ENCODE data around the gene NHLH2.
A peak's percentile ranks its signal among the peaks of the same experiment; 100 is the strongest.

The NHLH2 gene

DNA sequence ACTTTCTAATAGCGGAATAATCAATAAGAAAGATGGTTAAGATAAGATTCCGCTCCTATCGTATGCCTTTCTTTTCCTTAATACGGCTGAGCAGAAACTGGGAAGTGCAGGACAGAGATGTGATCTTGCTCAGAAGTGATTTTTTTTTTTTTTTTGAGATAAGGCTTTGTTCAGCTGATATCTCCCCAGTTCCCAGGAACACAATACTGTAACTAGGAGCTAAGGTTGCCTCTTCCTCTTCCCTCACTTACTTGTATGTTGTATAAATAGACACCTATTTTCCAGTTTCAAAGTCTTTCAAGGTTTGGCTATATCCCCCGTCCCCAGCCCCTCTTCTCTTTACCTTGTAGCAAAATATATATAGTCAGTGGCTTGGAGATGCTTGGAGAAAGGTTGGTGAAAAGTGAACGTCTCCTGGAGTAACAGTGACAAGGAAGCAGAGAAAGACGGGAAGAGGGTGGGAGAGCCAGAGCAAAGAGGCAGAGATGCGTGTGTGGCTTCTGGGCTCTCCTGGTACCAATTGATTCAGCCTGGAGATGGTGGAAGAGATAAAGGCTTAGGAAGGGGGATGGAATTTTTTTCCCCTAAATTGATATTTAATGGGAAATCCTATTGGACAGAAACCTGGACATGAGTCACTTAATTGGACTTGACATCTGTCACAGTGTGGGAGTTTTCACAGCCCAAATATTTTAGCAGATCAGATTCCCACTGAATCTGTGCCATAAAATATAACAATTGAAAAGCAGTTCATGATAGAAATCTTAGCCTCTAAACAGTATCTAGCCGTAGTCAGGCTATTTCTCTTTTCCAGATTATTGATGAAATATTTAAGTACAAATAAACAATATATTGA is at the start of gene NHLH2:
Gene NHLH2 (minus strand): TSS at position 522 of the 856 bp plus-strand sequence. CDS start 2,754 bp downstream, outside the sequence.
- Mint-ChIP-seq H3K27me3 (peaks cover 38 to 61% of the 10 kb centered on the region in 2 donors), H3K36me3 (no peaks in the 10 kb centered on the region), H3K4me3 (no peak within 1 kb of the TSS), H3K27ac (peak within 1 kb of the TSS; percentile 4), H3K9me3 (peaks cover 3 to 7% of the 10 kb centered on the region in 2 donors), H3K4me1 (peaks cover 4 to 7% of the 10 kb centered on the region in 2 donors)
- ATAC-seq (replicated peaks) (no peak), DNase-seq (no peak)

DNA sequence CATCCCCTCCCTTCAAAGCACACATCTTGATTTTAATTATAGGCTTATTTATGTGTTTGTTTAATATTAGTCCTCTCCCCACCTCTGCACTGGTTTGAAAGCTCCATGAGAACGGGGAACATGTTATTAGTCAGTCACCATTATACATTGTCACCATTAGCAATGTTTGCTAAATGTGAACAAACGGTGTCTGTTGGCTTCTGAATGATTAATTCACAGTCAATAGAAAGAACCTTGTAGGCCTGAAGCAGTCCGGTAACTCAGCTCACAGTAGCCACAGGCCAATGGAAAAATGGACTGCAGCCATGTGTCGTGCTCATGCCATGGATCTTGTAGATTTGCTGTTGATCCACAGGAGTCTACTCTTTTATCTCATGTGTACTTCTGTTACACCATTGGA is 49.7 kb upstream of the NHLH2 start:
- H3K4me1 Mint-ChIP-seq, result no peaks in the 10 kb centered on the region
- no peaks in the 10 kb centered on the region for H3K9me3 Mint-ChIP-seq
- H3K36me3 Mint-ChIP-seq, result no peaks in the 10 kb centered on the region
- H3K27me3 Mint-ChIP-seq, result peaks cover 0 to 4% of the 10 kb centered on the region in 2 donors
- ATAC-seq (replicated peaks), result no peak
- H3K4me3 Mint-ChIP-seq, result no peak overlapping the region
- DNase-seq, result no peak
- no peak overlapping the region for H3K27ac Mint-ChIP-seq

DNA sequence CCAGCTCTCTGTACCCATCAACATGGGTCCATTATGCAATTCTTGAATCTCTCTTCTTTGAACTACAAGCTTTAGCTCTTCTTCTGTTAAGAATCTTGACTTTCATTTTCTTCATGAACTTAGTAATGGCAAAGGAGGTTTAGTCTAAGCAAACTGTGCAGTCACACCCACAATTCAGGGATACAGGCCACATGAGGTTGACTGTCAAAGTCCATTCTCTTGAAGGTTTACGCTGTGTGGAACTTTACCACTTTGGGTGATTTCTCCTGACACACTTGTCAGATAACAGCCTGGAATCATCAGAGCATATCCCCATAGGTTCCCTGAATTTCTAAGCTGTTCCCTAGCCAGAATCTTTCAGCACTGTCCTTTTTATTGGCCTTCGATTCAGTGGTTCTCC is 48.0 kb upstream of the NHLH2 start:
- Mint-ChIP-seq H3K36me3 (no peaks in the 10 kb centered on the region), H3K4me3 (no peak overlapping the region), H3K9me3 (no peaks in the 10 kb centered on the region), H3K27me3 (peaks cover 0 to 4% of the 10 kb centered on the region in 2 donors), H3K4me1 (no peaks in the 10 kb centered on the region), H3K27ac (no peak overlapping the region)
- ATAC-seq (replicated peaks) (no peak), DNase-seq (no peak)

DNA sequence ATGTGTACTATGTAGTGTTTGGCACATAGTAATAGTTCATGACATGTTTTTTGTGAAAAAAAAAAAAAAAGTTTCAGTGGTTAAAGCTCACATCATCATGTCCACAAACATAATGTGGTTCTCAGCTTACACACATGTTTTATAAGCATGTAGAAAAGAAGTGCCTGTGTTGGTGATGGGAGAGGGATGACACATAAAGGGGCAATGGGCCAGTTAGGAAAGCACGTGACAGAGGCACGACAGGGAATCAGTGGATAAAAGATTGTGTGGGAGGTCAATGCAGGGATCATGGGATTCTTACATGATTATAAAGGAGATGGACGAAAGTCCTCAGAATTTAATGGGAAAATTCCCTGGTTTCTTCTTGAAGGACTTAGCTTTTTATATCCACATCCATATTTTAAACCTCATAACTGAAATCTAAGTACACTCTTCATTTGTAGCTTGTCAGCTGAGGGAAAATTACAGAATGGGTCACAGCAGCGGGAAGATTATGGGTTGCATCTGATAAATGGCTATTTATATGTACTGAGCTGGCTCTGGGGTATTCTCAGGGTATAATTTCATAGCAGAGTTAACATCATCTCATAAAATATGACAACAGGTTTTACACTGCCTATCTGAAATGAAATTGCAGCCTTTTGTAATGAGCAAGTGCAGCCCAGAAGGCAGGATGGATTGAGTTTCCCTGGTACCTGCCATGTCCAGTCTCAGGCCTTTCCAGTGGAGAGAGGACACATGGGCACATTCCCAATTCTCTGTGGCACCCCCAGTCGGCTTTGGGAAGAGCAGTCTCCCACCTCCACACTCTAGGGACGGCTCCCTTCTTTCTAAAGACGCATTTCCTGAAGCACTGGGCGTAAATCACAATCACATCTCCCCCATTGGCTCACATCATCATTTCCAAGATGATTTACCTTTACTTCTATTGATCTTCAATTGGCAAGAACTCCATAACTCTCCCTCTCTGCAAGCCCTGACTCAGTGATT is 42.3 kb upstream of the NHLH2 start:
- Mint-ChIP-seq H3K9me3 (no peaks in the 10 kb centered on the region), H3K4me1 (no peaks in the 10 kb centered on the region), H3K36me3 (no peaks in the 10 kb centered on the region), H3K27me3 (no peaks in the 10 kb centered on the region), H3K4me3 (no peak overlapping the region), H3K27ac (no peak overlapping the region)
- no peak for DNase-seq
- no peak for ATAC-seq (replicated peaks)

DNA sequence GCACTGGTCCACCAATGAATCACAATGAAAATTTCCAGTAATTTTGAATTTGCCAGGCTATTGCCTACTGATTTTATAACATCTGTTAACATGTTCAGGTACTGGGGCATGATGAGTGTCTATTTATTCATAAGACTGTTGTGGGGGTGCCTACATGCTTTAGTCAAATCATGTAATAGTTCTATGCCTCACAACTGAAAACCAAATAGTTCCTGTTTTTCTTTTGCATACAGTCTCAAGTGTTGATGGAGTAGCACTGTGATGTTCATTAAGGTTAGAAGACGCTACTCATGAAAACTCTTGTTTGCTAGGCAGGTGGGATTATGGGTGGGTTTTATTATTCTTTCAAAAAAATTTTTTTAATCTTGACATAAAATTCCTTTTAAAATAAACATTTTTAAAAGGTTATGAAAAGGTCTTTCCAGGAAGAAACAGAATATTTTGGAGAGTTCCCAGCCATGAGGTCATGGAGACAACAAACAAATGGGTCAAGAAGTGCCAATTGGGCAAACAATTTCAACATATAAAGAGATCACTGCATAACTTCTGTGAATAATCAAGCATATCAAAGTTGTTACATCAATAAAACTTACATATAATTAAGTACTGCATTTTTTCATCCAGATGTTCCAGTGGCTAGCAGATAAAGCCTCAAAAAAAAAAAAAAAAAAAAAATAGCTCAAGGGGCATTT is 40.2 kb upstream of the NHLH2 start:
- Mint-ChIP-seq H3K36me3 (no peaks in the 10 kb centered on the region), H3K4me3 (no peak overlapping the region), H3K27ac (no peak overlapping the region), H3K4me1 (no peaks in the 10 kb centered on the region), H3K9me3 (no peaks in the 10 kb centered on the region), H3K27me3 (peaks cover 0 to 5% of the 10 kb centered on the region in 2 donors)
- no peak for ATAC-seq (replicated peaks)
- no peak for DNase-seq

DNA sequence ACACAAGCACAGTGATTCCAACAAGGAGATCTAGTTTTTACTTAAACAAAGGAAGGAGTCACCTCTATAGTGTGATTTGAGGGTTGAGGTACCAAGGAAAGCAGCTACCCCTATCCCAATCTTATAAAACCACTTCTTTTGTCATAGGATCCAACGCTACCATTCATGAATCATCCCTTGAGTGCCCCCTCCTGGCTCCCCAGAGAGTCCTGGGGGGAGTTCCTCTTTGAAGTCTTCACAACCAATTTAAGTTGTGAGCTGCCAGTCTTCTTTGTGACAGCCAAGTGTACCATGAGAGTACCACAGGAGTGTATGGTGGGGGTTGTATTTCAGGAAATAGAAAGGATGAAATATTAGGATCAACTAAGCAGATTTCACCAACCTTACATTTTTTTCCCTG is 39.1 kb upstream of the NHLH2 start:
- DNase-seq (no peak), ATAC-seq (replicated peaks) (no peak)
- peaks cover 4 to 9% of the 10 kb centered on the region in 2 donors for H3K27me3 Mint-ChIP-seq
- no peak overlapping the region for H3K27ac Mint-ChIP-seq
- no peaks in the 10 kb centered on the region for H3K36me3 Mint-ChIP-seq
- H3K9me3 Mint-ChIP-seq, result no peaks in the 10 kb centered on the region
- no peaks in the 10 kb centered on the region for H3K4me1 Mint-ChIP-seq
- no peak overlapping the region for H3K4me3 Mint-ChIP-seq

DNA sequence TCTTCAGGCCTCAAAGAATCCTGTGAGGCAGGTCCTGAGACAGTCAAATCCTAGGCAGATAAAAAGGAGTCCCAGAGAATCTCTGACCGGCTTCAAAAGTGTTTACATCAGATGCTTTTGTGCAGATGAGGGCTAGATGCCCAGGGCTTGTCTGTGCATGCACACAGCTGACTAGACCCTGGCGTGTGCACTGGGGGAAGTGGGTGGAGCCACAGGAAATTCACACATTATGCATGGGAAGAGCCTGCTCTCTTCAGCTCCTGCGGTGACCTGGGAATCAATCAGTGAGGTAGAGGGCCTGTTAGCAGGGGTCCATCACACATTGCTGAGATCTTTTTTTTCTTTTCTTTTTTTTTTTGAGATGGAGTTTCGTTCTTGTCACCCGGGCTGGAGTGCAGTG is 36.6 kb upstream of the NHLH2 start:
- Mint-ChIP-seq H3K27me3 (peaks cover 9 to 12% of the 10 kb centered on the region in 2 donors), H3K4me1 (no peaks in the 10 kb centered on the region), H3K27ac (no peak overlapping the region), H3K4me3 (no peak overlapping the region), H3K36me3 (no peaks in the 10 kb centered on the region), H3K9me3 (no peaks in the 10 kb centered on the region)
- no peak for ATAC-seq (replicated peaks)
- no peak for DNase-seq

DNA sequence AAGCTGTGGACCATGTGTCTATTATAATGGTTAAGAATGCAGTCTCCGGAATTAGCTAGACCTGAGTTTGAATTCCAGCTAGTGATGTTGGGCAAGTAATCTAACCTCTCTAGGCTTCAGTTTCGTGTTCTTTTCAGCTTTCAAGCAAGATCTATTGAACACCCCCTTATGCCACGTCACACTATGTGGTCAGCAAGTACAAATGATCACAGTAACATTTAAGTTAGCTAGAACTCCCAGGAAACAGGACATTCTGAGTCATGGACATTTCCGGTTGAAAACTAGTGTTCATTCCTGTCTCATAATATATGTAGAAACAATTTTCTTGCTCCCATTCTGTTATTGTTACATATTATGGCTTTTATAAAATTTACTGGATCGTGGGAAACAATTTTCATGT is 34.0 kb upstream of the NHLH2 start:
- no peak for ATAC-seq (replicated peaks)
- H3K4me3 Mint-ChIP-seq, result no peak overlapping the region
- H3K36me3 Mint-ChIP-seq, result no peaks in the 10 kb centered on the region
- no peaks in the 10 kb centered on the region for H3K4me1 Mint-ChIP-seq
- DNase-seq, result no peak
- H3K27ac Mint-ChIP-seq, result no peak overlapping the region
- peaks cover 9 to 12% of the 10 kb centered on the region in 2 donors for H3K27me3 Mint-ChIP-seq
- no peaks in the 10 kb centered on the region for H3K9me3 Mint-ChIP-seq

DNA sequence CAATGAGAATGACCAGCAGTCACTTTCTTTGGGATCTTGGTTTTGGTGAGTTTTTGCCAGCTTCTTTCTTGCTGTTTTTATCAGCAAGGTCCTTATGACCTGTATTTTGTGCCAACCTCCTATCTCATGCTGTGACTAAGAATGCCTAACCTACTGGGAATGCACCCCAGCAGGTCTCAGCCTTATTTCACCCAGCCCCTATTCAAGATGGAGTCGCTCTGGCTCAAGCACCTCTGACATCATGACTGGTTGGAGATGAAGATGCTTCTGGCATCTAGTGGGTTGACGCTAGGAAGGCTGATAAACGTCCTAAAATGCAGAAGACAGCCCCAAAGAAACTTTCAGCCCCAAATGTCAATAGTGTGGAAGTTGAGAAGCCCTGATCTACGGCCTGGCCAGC is 33.6 kb upstream of the NHLH2 start:
- peaks cover 9 to 12% of the 10 kb centered on the region in 2 donors for H3K27me3 Mint-ChIP-seq
- H3K27ac Mint-ChIP-seq, result no peak overlapping the region
- H3K36me3 Mint-ChIP-seq, result no peaks in the 10 kb centered on the region
- H3K9me3 Mint-ChIP-seq, result no peaks in the 10 kb centered on the region
- H3K4me3 Mint-ChIP-seq, result no peak overlapping the region
- H3K4me1 Mint-ChIP-seq, result no peaks in the 10 kb centered on the region
- DNase-seq (no peak), ATAC-seq (replicated peaks) (no peak)

DNA sequence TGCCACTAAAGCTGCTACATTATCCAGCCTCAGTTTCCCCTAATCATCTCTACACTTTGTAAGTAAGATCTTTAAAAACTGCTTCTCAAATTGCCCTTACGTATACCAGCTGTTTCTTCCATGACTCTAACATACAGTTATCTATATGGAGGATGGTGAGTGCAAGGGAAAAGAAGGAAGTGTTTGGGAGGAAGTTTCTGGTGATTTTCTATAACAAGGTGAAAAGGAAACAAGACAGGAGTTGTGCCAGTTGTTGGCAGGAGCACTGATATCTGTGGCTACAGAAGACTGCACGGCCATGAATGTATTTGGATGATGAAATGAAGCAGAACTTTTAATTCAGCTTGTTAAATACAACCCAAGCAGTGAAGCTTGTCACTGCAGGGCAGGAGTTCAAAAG is 32.3 kb upstream of the NHLH2 start:
- Mint-ChIP-seq H3K4me3 (no peak overlapping the region), H3K27ac (no peak overlapping the region), H3K36me3 (no peaks in the 10 kb centered on the region), H3K27me3 (peaks cover 12 to 13% of the 10 kb centered on the region in 2 donors), H3K9me3 (no peaks in the 10 kb centered on the region), H3K4me1 (no peaks in the 10 kb centered on the region)
- DNase-seq (no peak), ATAC-seq (replicated peaks) (no peak)

DNA sequence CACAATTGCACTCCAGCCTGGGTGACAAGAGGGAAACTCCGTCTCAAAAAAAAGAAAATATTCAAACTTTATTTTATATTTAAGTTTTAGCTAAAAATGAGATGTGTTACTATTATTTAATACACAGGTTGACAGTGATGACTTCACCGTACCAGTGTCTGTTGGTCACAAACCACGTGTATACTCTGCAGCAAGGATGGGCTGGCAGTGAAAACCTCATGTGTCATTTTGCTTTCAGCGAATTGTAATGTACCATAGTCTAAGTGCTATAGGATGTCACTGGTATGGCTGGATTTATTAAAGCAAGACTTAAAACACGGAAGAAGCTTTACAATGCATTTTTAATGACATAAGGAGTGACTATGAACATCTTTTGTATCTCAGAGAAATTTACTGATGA is 28.1 kb upstream of the NHLH2 start:
- no peaks in the 10 kb centered on the region for H3K9me3 Mint-ChIP-seq
- H3K36me3 Mint-ChIP-seq, result no peaks in the 10 kb centered on the region
- ATAC-seq (replicated peaks) (no peak), DNase-seq (no peak)
- no peaks in the 10 kb centered on the region for H3K4me1 Mint-ChIP-seq
- peaks cover 5 to 9% of the 10 kb centered on the region in 2 donors for H3K27me3 Mint-ChIP-seq
- H3K4me3 Mint-ChIP-seq, result no peak overlapping the region
- H3K27ac Mint-ChIP-seq, result no peak overlapping the region

DNA sequence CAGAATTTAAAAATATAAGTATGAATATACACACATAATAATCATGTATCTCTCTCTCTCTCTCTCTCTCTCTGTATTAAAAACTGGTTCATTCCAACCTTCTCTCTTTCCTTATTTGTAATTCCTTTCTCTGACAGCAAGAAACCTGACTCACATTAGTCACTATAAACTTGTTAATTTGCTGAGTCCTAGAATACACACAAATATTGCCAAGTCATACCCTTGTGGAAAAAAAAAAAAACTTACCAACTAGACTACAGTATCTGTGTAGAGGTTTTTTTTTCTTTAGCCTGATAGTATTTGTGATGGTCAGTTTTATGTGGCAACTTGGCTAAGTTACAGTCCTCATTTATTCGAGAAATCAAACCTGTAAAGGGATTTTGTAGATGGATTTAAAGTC is 26.3 kb upstream of the NHLH2 start:
- H3K36me3 Mint-ChIP-seq, result no peaks in the 10 kb centered on the region
- no peak overlapping the region for H3K27ac Mint-ChIP-seq
- H3K27me3 Mint-ChIP-seq, result peaks cover 13 to 21% of the 10 kb centered on the region in 2 donors
- ATAC-seq (replicated peaks), result no peak
- H3K9me3 Mint-ChIP-seq, result no peaks in the 10 kb centered on the region
- no peaks in the 10 kb centered on the region for H3K4me1 Mint-ChIP-seq
- no peak overlapping the region for H3K4me3 Mint-ChIP-seq
- DNase-seq, result no peak

DNA sequence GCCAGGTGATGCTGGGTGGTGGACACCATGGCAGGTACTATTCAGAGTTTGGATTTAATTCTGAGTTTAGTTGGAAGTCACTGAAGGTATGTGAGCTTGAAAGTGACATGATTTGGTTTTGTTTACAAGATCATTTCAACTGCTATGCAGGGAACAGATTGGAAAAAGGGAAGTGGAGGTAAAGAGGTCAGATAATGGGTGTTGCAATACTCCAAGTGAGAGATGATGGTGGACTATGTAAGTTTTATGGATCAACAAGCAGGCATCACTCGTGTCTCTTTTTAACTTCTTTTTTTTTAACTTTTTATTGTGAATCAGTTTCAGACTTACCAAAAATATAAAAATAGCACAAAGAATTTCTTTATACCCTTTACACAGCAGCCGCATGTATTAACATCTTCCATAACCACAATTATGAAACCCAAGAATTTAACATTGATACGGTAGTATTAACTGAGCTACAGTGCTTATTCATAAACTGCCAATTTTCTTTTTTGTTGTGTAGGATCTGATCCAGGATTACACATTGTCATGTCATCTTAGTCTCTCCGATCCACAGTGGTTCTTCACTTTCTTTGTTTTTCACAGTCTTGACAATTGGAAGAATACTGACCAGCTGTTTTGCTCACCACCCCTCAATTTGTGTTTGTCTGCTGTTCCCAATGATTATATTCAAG is 24.9 kb upstream of the NHLH2 start:
- ATAC-seq (replicated peaks) (no peak), DNase-seq (no peak)
- Mint-ChIP-seq H3K27ac (no peak overlapping the region), H3K36me3 (no peaks in the 10 kb centered on the region), H3K4me1 (no peaks in the 10 kb centered on the region), H3K4me3 (no peak overlapping the region), H3K27me3 (peaks cover 18 to 24% of the 10 kb centered on the region in 2 donors), H3K9me3 (no peaks in the 10 kb centered on the region)

DNA sequence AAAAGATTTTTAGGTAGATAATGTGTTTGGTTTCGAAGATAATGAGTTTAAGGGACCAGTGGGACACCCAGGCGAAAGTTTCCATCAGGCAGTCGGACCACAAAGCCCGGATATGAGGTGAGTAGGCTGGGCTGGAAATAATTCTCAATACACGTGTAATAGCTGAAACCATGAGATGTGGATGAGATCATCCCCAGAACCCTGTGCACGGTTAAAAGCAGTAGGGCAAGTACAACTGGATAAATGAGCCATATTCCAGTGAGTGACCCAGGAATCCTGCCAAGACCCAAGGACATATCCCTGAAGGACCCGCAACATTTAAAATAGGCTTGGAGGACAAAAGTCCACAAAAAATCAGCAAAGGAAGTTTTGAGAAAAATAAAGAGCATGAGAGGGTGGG is 21.5 kb upstream of the NHLH2 start:
- no peaks in the 10 kb centered on the region for H3K9me3 Mint-ChIP-seq
- no peak for ATAC-seq (replicated peaks)
- H3K4me3 Mint-ChIP-seq, result no peak overlapping the region
- H3K27me3 Mint-ChIP-seq, result peaks cover 26 to 36% of the 10 kb centered on the region in 2 donors
- no peak for DNase-seq
- no peaks in the 10 kb centered on the region for H3K4me1 Mint-ChIP-seq
- no peak overlapping the region for H3K27ac Mint-ChIP-seq
- no peaks in the 10 kb centered on the region for H3K36me3 Mint-ChIP-seq

Measured in stimulated activated naive B cell treated with anti-CD40 and anti-IgM and Interleukin-4, amounts not matched to agents 10 μg/mL and 1 μg/mL and 100 μg/mL, for 72 hours (primary cell).